Activated CD4-positive, alpha-beta T cell treated with anti-CD3 and anti-CD28 coated beads, Interleukin-2, amount 50 U/mL, for 4 hours (primary cell): ENCODE measurements around the gene MGAT4D.
"Not testable (repeated sequence)": the region's sequence is repeated elsewhere in the genome, so short reads cannot be mapped to it uniquely, and the experiment has no call there.

Experiments
- DNase-seq, 2 experiments: peaks; one replicate each; pipeline ENCODE4 v3.0.0-alpha.2; 2020

MGAT4D gene

GRCh38 chr4:140497747-140498636, at the start of gene MGAT4D:
TSS of gene MGAT4D (minus strand) at chr4:140498293. CDS start at chr4:140498222, 71 bp downstream.
- no peak for DNase-seq

GRCh38 chr4:140533951-140534480, 35.9 kb upstream of the MGAT4D start:
- DNase-seq = no peak

- DNase-seq = no peak
These were observed 31.3 kb upstream of the MGAT4D start for GRCh38 chr4:140529434-140529833.

- DNase-seq = peak; percentile 95 to 96
These were observed 26.0 kb upstream of the MGAT4D start, which contains the start of gene ELMOD2 for GRCh38 chr4:140523857-140524742. TSS of gene ELMOD2 (plus strand) at chr4:140524168. CDS start at chr4:140525429, 1,261 bp downstream.

- no peak for DNase-seq
These were observed 25.3 kb upstream of the MGAT4D start for GRCh38 chr4:140523370-140523856.

- no peak for DNase-seq
These were observed 17.3 kb upstream of the MGAT4D start for GRCh38 chr4:140515423-140515822.

GRCh38 chr4:140513765-140514164, 15.7 kb upstream of the MGAT4D start:
- not testable (repeated sequence) for DNase-seq

GRCh38 chr4:140504261-140504660, 6.2 kb upstream of the MGAT4D start:
- DNase-seq = no peak

GRCh38 chr4:140499391-140499790, 1.3 kb upstream of the MGAT4D start:
- DNase-seq = no peak

- DNase-seq = no peak
These were observed 717 bp downstream of the MGAT4D start for GRCh38 chr4:140497405-140497746.

GRCh38 chr4:140485939-140486338, 12.2 kb downstream of the MGAT4D start:
- DNase-seq = no peak

- DNase-seq = no peak
These were observed 14.6 kb downstream of the MGAT4D start for GRCh38 chr4:140483445-140483844.

GRCh38 chr4:140472156-140472555, 25.9 kb downstream of the MGAT4D start:
- no peak for DNase-seq

GRCh38 chr4:140469791-140470733, 28.0 kb downstream of the MGAT4D start:
- no peak for DNase-seq

GRCh38 chr4:140466146-140466545, 31.9 kb downstream of the MGAT4D start:
- DNase-seq = no peak

GRCh38 chr4:140463614-140464013, 34.5 kb downstream of the MGAT4D start:
- no peak for DNase-seq

GRCh38 chr4:140463182-140463581, 34.9 kb downstream of the MGAT4D start:
- no peak for DNase-seq

- no peak for DNase-seq
These were observed 47.7 kb downstream of the MGAT4D start for GRCh38 chr4:140450352-140450751.

- no peak for DNase-seq
These were observed 49.3 kb downstream of the MGAT4D start for GRCh38 chr4:140448830-140449229.

GRCh38 chr4:140448162-140448561, 49.9 kb downstream of the MGAT4D start:
- no peak for DNase-seq

- not testable (repeated sequence) for DNase-seq
These were observed 53.7 kb downstream of the MGAT4D start for GRCh38 chr4:140444347-140444746.

GRCh38 chr4:140439644-140440142, 58.4 kb downstream of the MGAT4D start:
- DNase-seq = no peak
